Upper lobe of left lung (tissue), 6 donors: ENCODE data around the gene FBXL2. TPM values are rescaled to one million over a fixed set of nuclear protein-coding genes. Genes with fewer than 3 reads are reported as not detected.

Experiments used
- ATAC-seq, 2 donors: fragments of 200-7000 bp; cut with Tn5 transposase; one replicate each; pipeline ENCODE4 v1.9.1; 2022; ENCODE audit warnings: mild to moderate bottlenecking in 2 of 2, moderate library complexity in 2 of 2; ENCODE audit not compliant: low FRiP score in 2 of 2
- DNase-seq, 2 donors: peaks; one replicate each; pipeline ENCODE4 v3.0.0-alpha.2; 2019 to 2020
- H3K27ac ChIP-seq, 4 donors: fragments of 200-600 bp; sonication (generic); one replicate each; pipeline ENCODE4 v1.5.1; 2016 to 2019
- H3K27me3 ChIP-seq, 4 donors: fragments of 200-600 bp; sonication (generic); one replicate each; pipeline ENCODE4 v1.5.1; 2017 to 2019
- H3K36me3 ChIP-seq, 4 donors: fragments of 200-600 bp; sonication (generic); one replicate each; pipeline ENCODE4 v1.5.1; 2016 to 2019
- H3K4me1 ChIP-seq, 4 donors: fragments of 200-600 bp; sonication (generic); one replicate each; pipeline ENCODE4 v1.5.1; 2018 to 2019
- H3K4me3 ChIP-seq, 4 donors: fragments of 200-600 bp; sonication (generic); one replicate each; pipeline ENCODE4 v1.5.1; 2017 to 2019; ENCODE audit warnings: mild to moderate bottlenecking in 2 of 4, moderate library complexity in 1 of 4
- H3K9me3 ChIP-seq, 4 donors: fragments of 200-600 bp; sonication (generic); one replicate each; pipeline ENCODE4 v1.5.1; 2018 to 2019
- EP300 ChIP-seq, 4 donors: sonication (generic); formaldehyde crosslinking; IDR thresholded peaks; one replicate each; pipeline ENCODE4 v1.5.1; 2017; ENCODE audit warnings: antibody characterized with exemption in 4 of 4, control low read depth in 2 of 4
- POLR2A ChIP-seq, 4 donors: fragments of 450-650 bp; IDR thresholded peaks; one replicate each; pipeline ENCODE4 v1.5.1; 2016 to 2017; ENCODE audit warnings: antibody characterized with exemption in 4 of 4, mild to moderate bottlenecking in 2 of 4
- POLR2AphosphoS5 ChIP-seq, 2 donors: sonication (generic); formaldehyde crosslinking; IDR thresholded peaks; one replicate each; pipeline ENCODE4 v1.5.1; 2017; ENCODE audit warnings: antibody characterized with exemption in 2 of 2
- WGBS, 2 donors: methylation state at CpG; one replicate each; pipeline ENCODE4 v1.1.5; 2017 to 2018; 5-methylcytosine and 5-hydroxymethylcytosine counted together
- total RNA-seq, 6 donors: library from RNA; depleted of rRNA in 4 of 6; stranded (reverse); fragments of >200 nt in 4 of 6; gene quantifications; one replicate each; pipeline versions ENCODE4 v1.1.0 to v1.2.1, GENCODE V29; 2016 to 2021
- TF ChIP-seq, protein P1 (sequence below), 6 experiments: fragments of 450-650 bp in 4 of 6; fragments of 200-600 bp in 2 of 6; sonication (generic) in 2 of 6; IDR thresholded peaks; one replicate each; pipeline ENCODE4 v1.5.1; 2016 to 2019; ENCODE audit warnings: antibody characterized with exemption in 6 of 6
- donor health status: DM: no; HTN: no; CAD: no; lungs with moderate emphysema.
- donor health status: DM: no; HTN: yes; CAD: no; lungs with severe emphysema.

Gene FBXL2
- total RNA-seq, 6 donors from 2014 or later = 5.6 to 23.0 (median 9.7) TPM

DNA sequence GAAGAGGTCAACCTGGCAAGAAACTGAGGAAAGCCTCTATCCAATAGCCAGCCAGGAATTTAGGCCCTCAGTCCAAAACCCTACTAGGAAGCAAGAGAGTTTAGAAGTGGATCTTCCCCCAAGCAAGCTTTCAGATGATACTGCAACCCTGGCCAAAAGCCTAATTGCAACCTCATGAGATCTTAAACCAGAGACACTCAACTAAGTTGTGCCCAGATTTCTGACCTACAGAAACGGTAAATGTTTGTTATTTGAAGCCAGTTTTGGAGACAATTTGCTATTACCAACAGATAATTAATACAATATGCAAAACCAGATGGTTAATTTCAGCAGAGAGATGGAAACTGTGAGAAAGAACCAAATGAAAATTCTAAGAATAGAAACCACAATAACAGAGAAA, 37.0 kb upstream of the FBXL2 start:
- WGBS, 2 donors = 67% methylated on average over 1 of the region's 1 CpG
- Histone ChIP-seq H3K36me3 (no peaks in the 10 kb centered on the region), H3K27me3 (no peaks in the 10 kb centered on the region), H3K9me3 (no peaks in the 10 kb centered on the region), H3K27ac (no peak overlapping the region), H3K4me3 (no peak overlapping the region), H3K4me1 (no peaks in the 10 kb centered on the region)
- ATAC-seq (no peak), DNase-seq (no peak)
- TF ChIP-seq POLR2AphosphoS5 (IDR thresholded peaks at IDR 0.05) = no peak

DNA sequence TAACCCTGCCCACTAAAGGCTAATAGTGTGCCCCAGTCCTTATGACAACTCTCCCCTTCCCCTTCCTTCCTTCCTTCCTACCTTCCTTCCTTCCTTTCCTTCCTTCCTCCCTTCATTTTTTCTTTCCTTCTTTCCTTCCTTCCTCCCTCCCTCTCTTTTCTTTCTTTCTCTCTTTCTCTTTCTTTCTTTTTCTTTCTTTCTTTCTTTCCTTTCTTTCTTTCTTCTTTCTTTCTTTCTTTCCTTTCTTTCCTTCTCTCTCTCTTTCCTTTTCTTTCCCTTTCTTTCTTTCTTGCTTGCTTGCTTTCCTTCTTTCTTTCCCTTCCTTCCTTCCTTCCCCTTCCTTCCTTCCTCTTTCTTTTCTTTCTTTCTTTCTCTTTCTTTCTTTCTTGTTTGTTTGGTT, 30.5 kb upstream of the FBXL2 start:
- DNase-seq = no peak
- Histone ChIP-seq H3K27ac (no peak overlapping the region), H3K4me1 (no peaks in the 10 kb centered on the region), H3K36me3 (no peaks in the 10 kb centered on the region), H3K27me3 (no peaks in the 10 kb centered on the region), H3K4me3 (no peak overlapping the region), H3K9me3 (no peaks in the 10 kb centered on the region)
- TF ChIP-seq EP300 (IDR thresholded peaks at IDR 0.05) (no peak), POLR2AphosphoS5 (IDR thresholded peaks at IDR 0.05) (no peak), POLR2A (IDR thresholded peaks at IDR 0.05) (no peak)
- TF ChIP-seq, protein P1, sequence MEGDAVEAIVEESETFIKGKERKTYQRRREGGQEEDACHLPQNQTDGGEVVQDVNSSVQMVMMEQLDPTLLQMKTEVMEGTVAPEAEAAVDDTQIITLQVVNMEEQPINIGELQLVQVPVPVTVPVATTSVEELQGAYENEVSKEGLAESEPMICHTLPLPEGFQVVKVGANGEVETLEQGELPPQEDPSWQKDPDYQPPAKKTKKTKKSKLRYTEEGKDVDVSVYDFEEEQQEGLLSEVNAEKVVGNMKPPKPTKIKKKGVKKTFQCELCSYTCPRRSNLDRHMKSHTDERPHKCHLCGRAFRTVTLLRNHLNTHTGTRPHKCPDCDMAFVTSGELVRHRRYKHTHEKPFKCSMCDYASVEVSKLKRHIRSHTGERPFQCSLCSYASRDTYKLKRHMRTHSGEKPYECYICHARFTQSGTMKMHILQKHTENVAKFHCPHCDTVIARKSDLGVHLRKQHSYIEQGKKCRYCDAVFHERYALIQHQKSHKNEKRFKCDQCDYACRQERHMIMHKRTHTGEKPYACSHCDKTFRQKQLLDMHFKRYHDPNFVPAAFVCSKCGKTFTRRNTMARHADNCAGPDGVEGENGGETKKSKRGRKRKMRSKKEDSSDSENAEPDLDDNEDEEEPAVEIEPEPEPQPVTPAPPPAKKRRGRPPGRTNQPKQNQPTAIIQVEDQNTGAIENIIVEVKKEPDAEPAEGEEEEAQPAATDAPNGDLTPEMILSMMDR (IDR thresholded peaks at IDR 0.05) = no peak
- ATAC-seq = no peak

DNA sequence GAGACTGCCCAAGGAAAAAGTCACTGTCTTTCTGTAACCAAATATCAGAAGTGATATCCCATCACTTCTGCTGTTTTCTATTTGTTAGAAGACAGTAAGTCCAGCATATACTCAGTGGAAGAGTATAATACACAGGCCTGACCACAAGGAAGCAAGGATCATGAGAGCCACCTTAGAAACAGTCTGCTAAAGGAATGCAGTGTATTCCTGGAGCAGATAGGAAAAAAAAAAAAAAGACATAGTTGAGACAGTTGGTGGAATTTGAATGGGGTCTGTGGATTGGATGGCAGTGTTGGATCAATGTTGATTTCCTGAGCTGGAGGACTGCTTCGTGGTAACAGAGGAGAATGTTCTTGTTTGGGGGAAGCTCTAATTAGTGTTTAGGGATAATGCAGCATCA, 26.5 kb upstream of the FBXL2 start:
- WGBS, 2 donors = 44 to 63% methylated on average over 1 of the region's 1 CpG
- Histone ChIP-seq H3K27me3 (no peaks in the 10 kb centered on the region), H3K27ac (no peak overlapping the region), H3K4me1 (no peaks in the 10 kb centered on the region), H3K4me3 (no peak overlapping the region), H3K9me3 (no peaks in the 10 kb centered on the region), H3K36me3 (no peaks in the 10 kb centered on the region)
- ATAC-seq = no peak
- TF ChIP-seq, protein P1 (IDR thresholded peaks at IDR 0.05) = no peak
- no peak for TF ChIP-seq EP300 (IDR thresholded peaks at IDR 0.05)
- TF ChIP-seq POLR2AphosphoS5 (IDR thresholded peaks at IDR 0.05) = no peak
- TF ChIP-seq POLR2A (IDR thresholded peaks at IDR 0.05) = no peak
- DNase-seq = no peak

DNA sequence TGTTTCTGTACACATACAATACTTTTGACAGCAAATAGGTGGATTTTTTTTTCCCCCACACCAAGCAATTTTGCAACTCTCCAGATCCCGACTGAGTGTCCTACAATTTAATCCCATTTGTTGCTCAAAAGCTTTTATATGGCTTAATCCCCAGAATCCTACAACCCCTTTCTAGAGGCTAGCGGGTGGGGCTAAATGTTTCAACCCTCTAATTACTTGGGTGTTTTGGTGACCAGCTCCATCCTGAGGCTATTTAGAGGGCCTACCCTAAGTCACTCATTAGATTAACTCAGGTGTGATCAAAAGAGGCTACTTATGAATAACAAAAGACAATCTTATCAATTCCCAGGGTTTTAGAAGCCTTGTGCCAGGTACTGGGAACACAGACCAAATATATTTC, 21.0 kb upstream of the FBXL2 start:
- DNase-seq (no peak), ATAC-seq (no peak)
- Histone ChIP-seq H3K4me1 (no peaks in the 10 kb centered on the region), H3K36me3 (no peaks in the 10 kb centered on the region), H3K9me3 (no peaks in the 10 kb centered on the region), H3K27ac (no peak overlapping the region), H3K4me3 (no peak overlapping the region), H3K27me3 (no peaks in the 10 kb centered on the region)
- TF ChIP-seq POLR2AphosphoS5 (IDR thresholded peaks at IDR 0.05) (no peak), EP300 (IDR thresholded peaks at IDR 0.05) (no peak), POLR2A (IDR thresholded peaks at IDR 0.05) (no peak)
- TF ChIP-seq, protein P1 (IDR thresholded peaks at IDR 0.05) = no peak
- 80 to 86% methylated on average over 2 of the region's 2 CpGs for WGBS, 2 donors

DNA sequence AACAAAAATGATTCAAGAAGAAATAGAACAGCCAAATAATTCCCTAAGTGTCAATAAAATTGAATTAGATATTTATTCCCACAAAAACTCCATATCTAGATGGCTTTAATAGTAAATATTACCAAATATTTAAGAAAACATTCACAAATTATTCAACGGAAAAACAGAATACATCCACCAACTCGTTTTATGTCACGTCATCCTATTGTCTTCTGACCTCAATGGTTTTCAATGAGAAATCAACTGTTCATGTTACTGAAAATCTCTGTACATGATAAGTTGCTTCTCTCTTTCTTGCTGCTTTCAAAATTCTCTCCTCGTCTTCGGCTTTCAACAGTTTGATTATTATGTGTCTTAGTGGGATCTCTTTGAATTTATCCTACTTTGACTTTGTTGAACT, 17.1 kb upstream of the FBXL2 start:
- Histone ChIP-seq H3K4me1 (no peaks in the 10 kb centered on the region), H3K4me3 (no peak overlapping the region), H3K27me3 (no peaks in the 10 kb centered on the region), H3K9me3 (no peaks in the 10 kb centered on the region), H3K27ac (no peak overlapping the region), H3K36me3 (no peaks in the 10 kb centered on the region)
- ATAC-seq (no peak), DNase-seq (no peak)
- TF ChIP-seq, protein P1 (IDR thresholded peaks at IDR 0.05) = no peak
- no peak for TF ChIP-seq POLR2AphosphoS5 (IDR thresholded peaks at IDR 0.05)
- no peak for TF ChIP-seq POLR2A (IDR thresholded peaks at IDR 0.05)
- TF ChIP-seq EP300 (IDR thresholded peaks at IDR 0.05) = no peak
- 87 to 91% methylated on average over 5 of the region's 5 CpGs for WGBS, 2 donors
